Hematopoietic multipotent progenitor cell treated with erythropoietin and hydrocortisone succinate and interleukin-3 and kit ligand, for 4 days (in vitro differentiated cells): ENCODE measurements around the gene ANKRD27.
A peak's percentile ranks its signal among the peaks of the same experiment; 100 is the strongest.
"Not testable (repeated sequence)": the region's sequence is repeated elsewhere in the genome, so short reads cannot be mapped to it uniquely, and the experiment has no call there.

Experiments used
- DNase-seq: peaks from one replicate; pipeline ENCODE4 v3.0.0-alpha.2; 2015

Gene ANKRD27

GRCh38 chr19:32599258-32599657 is 75.7 kb downstream of the ANKRD27 start:
- DNase-seq, result no peak

- no peak for DNase-seq
These were observed 77.0 kb downstream of the ANKRD27 start for GRCh38 chr19:32598022-32598421.

GRCh38 chr19:32595491-32595890 is 79.5 kb downstream of the ANKRD27 start:
- no peak for DNase-seq

GRCh38 chr19:32594021-32594420 is 81.0 kb downstream of the ANKRD27 start:
- no peak for DNase-seq

- DNase-seq, result not testable (repeated sequence)
These were observed 87.1 kb downstream of the ANKRD27 start for GRCh38 chr19:32587747-32588504.

- DNase-seq, result no peak
These were observed 93.2 kb downstream of the ANKRD27 start for GRCh38 chr19:32581705-32582179.

- DNase-seq, result peak; percentile 98
These were observed 93.9 kb downstream of the ANKRD27 start, which contains the start of gene PDCD5 for GRCh38 chr19:32580901-32581704. Gene PDCD5, plus strand, starts transcription at chr19:32581190. Its CDS starts 72 bp downstream, at chr19:32581262.

- DNase-seq, result no peak
These were observed 94.6 kb downstream of the ANKRD27 start for GRCh38 chr19:32580353-32580900.

- DNase-seq, result no peak
These were observed 98.2 kb downstream of the ANKRD27 start for GRCh38 chr19:32576790-32577189.

GRCh38 chr19:32573492-32573794 is 101.5 kb downstream of the ANKRD27 start:
- no peak for DNase-seq

GRCh38 chr19:32572700-32573491 is 102.1 kb downstream of the ANKRD27 start:
- DNase-seq, result not testable (repeated sequence)

- DNase-seq, result not testable (repeated sequence)
These were observed 103.4 kb downstream of the ANKRD27 start for GRCh38 chr19:32571471-32572075.

- DNase-seq, result peak; percentile 87
These were observed 104.7 kb downstream of the ANKRD27 start for GRCh38 chr19:32570081-32570785.

GRCh38 chr19:32567486-32567885 is 107.5 kb downstream of the ANKRD27 start:
- DNase-seq, result no peak

- no peak for DNase-seq
These were observed 108.6 kb downstream of the ANKRD27 start for GRCh38 chr19:32566246-32566830.

- no peak for DNase-seq
These were observed 111.2 kb downstream of the ANKRD27 start for GRCh38 chr19:32563761-32564160.

- DNase-seq, result no peak
These were observed 116.3 kb downstream of the ANKRD27 start for GRCh38 chr19:32558607-32559228.

- no peak for DNase-seq
These were observed 119.2 kb downstream of the ANKRD27 start for GRCh38 chr19:32555786-32556185.

GRCh38 chr19:32550666-32551065 is 124.3 kb downstream of the ANKRD27 start:
- no peak for DNase-seq
